ENCODE results near the gene EXOC3L4.

GRCh38 chr14:103115845-103116572 lies 21.5 kb downstream of the EXOC3L4 start:
- no peak for TF ChIP-seq HNF4A (conservative IDR thresholded peaks at IDR 0.05)
- TF ChIP-seq RAD21 (IDR thresholded peaks at IDR 0.05), result no peak
- no peak for TF ChIP-seq CTCF (IDR thresholded peaks at IDR 0.05; ENCODE audit: low read depth, low read length, missing input control)
- no peak for TF ChIP-seq GABPA (IDR thresholded peaks at IDR 0.05 in 1 of 2, conservative IDR thresholded peaks at IDR 0.05 in 1 of 2)
- TF ChIP-seq ZBTB33 (IDR thresholded peaks at IDR 0.05), result no peak
- TF ChIP-seq REST (IDR thresholded peaks at IDR 0.05), result no peak

Data from liver (tissue), 3 donors.